ENCODE results near the gene CLEC20A. TPM values are rescaled to one million over a fixed set of nuclear protein-coding genes. Genes with fewer than 3 reads are reported as not detected.

The CLEC20A gene
- under 1 TPM in 2 of 3 donors, not detected in 1; 0.27 to 0.56 TPM for polyA plus RNA-seq

GRCh38 chr1:178496410-178497135, at the start of gene CLEC20A:
Gene CLEC20A, minus strand, starts transcription at chr1:178496964. Its CDS starts 25 bp downstream, at chr1:178496939.
- Mint-ChIP-seq H3K27me3 (ENCODE audit: low read depth in 3 of 3) (peaks cover 0 to 2% (median 1%) of the 10 kb centered on the region in 3 donors), H3K36me3 (no peaks in the 10 kb centered on the region), H3K9me3 (no peaks in the 10 kb centered on the region), H3K27ac (no peak within 1 kb of the TSS), H3K4me3 (no peak within 1 kb of the TSS), H3K4me1 (no peaks in the 10 kb centered on the region)
- no peak for DNase-seq

- Mint-ChIP-seq H3K27ac (no peak overlapping the region), H3K9me3 (no peaks in the 10 kb centered on the region), H3K27me3 (ENCODE audit: low read depth in 3 of 3) (peaks cover 0 to 3% (median 3%) of the 10 kb centered on the region in 3 donors), H3K4me3 (peak overlapping the region in 4 of 5 donors; percentile 21 to 94 (median 66)), H3K36me3 (peaks cover 0 to 4% (median 0%) of the 10 kb centered on the region in 3 donors), H3K4me1 (peaks cover 13 to 14% of the 10 kb centered on the region in 2 donors)
- DNase-seq: no peak
These were observed 47.8 kb upstream of the CLEC20A start for GRCh38 chr1:178544531-178544930.

DNA sequence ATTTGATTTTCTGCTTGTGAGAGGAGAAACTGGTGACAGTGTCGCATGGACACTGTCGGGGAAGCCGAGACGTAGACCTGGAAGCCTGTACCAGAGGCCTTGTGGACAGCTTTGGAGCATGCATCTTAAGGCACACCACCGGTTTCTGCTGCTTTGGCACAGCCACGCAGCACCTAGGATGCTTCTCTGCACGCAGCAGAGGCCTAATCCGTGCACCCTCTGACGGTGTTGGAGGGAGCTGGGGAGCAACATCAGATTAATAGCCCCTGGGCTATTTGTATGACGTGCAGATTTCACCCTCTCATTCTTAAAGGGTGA, 46.5 kb upstream of the CLEC20A start:
- Mint-ChIP-seq H3K27ac (peak overlapping the region in 3 of 6 donors; percentile 32 to 45 (median 34)), H3K9me3 (no peaks in the 10 kb centered on the region), H3K4me3 (peak overlapping the region; percentile 94 to 95 (median 94)), H3K36me3 (peaks cover 0 to 4% (median 0%) of the 10 kb centered on the region in 3 donors), H3K4me1 (peaks cover 13 to 14% of the 10 kb centered on the region in 2 donors), H3K27me3 (ENCODE audit: low read depth in 3 of 3) (peaks cover 0 to 7% (median 3%) of the 10 kb centered on the region in 3 donors)
- no peak for DNase-seq

GRCh38 chr1:178542554-178543289, 46.0 kb upstream of the CLEC20A start:
- peak overlapping the region; percentile 72 to 91 (median 78) for H3K27ac Mint-ChIP-seq

DNA sequence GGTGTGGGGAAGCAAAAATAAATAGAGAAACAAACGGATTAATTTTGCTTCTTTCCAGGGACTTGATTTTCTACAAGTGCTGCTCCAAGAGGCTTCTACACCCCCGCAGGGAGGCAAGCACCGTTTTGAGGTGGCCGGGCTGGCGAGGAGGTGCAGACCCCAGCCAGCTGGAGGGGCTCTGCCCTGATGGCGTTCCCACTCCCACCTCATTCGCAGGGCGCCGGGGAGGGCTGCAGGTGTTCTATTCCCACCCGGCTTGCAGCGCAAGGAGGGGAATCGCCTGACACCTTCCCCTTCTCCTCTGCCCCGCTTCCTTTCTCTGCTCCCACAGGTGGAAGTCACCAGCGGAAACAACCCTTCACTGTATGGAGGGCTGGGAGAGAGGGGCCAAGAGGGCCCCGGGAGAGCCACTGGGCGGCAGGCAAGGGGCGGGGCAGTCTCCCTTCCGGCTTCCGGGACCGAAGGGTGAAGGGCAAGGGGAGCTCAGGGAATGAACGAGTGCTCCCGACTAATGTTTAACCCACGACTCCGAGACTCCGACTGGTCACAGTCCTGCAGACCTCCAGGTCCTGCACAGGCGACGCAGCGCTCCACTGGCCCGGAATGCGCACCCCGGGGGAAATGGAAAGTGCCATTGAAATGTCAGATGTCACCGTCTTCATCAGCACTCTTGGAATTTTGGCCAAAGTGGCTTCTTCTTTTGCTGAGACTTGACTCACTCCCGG, 45.2 kb upstream of the CLEC20A start:
- Mint-ChIP-seq H3K4me3 (peak overlapping the region; percentile 94 to 95 (median 94)), H3K9me3 (no peaks in the 10 kb centered on the region), H3K27me3 (ENCODE audit: low read depth in 3 of 3) (peaks cover 0 to 7% (median 3%) of the 10 kb centered on the region in 3 donors), H3K4me1 (peaks cover 13 to 14% of the 10 kb centered on the region in 2 donors), H3K27ac (peak overlapping the region; percentile 72 to 91 (median 78)), H3K36me3 (peaks cover 0 to 4% (median 0%) of the 10 kb centered on the region in 3 donors)
- peak in 1 of 3 donors; percentile 1 for DNase-seq

More at GRCh38 chr1:178542554-178543289, 46.0 kb upstream of the CLEC20A start:
- peak; percentile 86 to 88 (median 87) for DNase-seq
- Mint-ChIP-seq H3K36me3 (peaks cover 0 to 4% (median 0%) of the 10 kb centered on the region in 3 donors), H3K4me1 (peaks cover 13 to 14% of the 10 kb centered on the region in 2 donors), H3K4me3 (peak overlapping the region; percentile 94 to 95 (median 94)), H3K27me3 (ENCODE audit: low read depth in 3 of 3) (peaks cover 0 to 7% (median 3%) of the 10 kb centered on the region in 3 donors), H3K9me3 (no peaks in the 10 kb centered on the region)

- DNase-seq: no peak
- H3K4me1 Mint-ChIP-seq: peaks cover 13 to 14% of the 10 kb centered on the region in 2 donors
- H3K4me3 Mint-ChIP-seq: peak overlapping the region; percentile 94 to 95 (median 94)
- peaks cover 0 to 4% (median 0%) of the 10 kb centered on the region in 3 donors for H3K36me3 Mint-ChIP-seq
- H3K9me3 Mint-ChIP-seq: no peaks in the 10 kb centered on the region
- peaks cover 0 to 7% (median 3%) of the 10 kb centered on the region in 3 donors for H3K27me3 Mint-ChIP-seq (ENCODE audit: low read depth in 3 of 3)
- H3K27ac Mint-ChIP-seq: peak overlapping the region in 2 of 6 donors; percentile 74 to 87
These were observed 44.6 kb upstream of the CLEC20A start for GRCh38 chr1:178541379-178541778.

- Mint-ChIP-seq H3K36me3 (peaks cover 0 to under 1% (median 0%) of the 10 kb centered on the region in 3 donors), H3K4me1 (peaks cover 13 to 14% of the 10 kb centered on the region in 2 donors), H3K4me3 (peak overlapping the region; percentile 0 to 94 (median 59)), H3K9me3 (no peaks in the 10 kb centered on the region), H3K27ac (no peak overlapping the region), H3K27me3 (ENCODE audit: low read depth in 3 of 3) (peaks cover 0 to 8% (median 3%) of the 10 kb centered on the region in 3 donors)
- DNase-seq: no peak
These were observed 43.9 kb upstream of the CLEC20A start for GRCh38 chr1:178540646-178541045.

- DNase-seq: no peak
- peaks cover 0 to 8% (median 3%) of the 10 kb centered on the region in 3 donors for H3K27me3 Mint-ChIP-seq (ENCODE audit: low read depth in 3 of 3)
- no peaks in the 10 kb centered on the region for H3K9me3 Mint-ChIP-seq
- H3K36me3 Mint-ChIP-seq: no peaks in the 10 kb centered on the region
- peak overlapping the region; percentile 0 to 94 (median 41) for H3K4me3 Mint-ChIP-seq
- H3K27ac Mint-ChIP-seq: peak overlapping the region in 1 of 6 donors; percentile 42
- peaks cover 13 to 14% of the 10 kb centered on the region in 2 donors for H3K4me1 Mint-ChIP-seq
These were observed 43.4 kb upstream of the CLEC20A start for GRCh38 chr1:178540204-178540603.

- Mint-ChIP-seq H3K36me3 (no peaks in the 10 kb centered on the region), H3K9me3 (no peaks in the 10 kb centered on the region), H3K4me1 (peaks cover 11 to 14% of the 10 kb centered on the region in 2 donors), H3K4me3 (no peak overlapping the region), H3K27me3 (ENCODE audit: low read depth in 3 of 3) (peaks cover 0 to 8% (median 3%) of the 10 kb centered on the region in 3 donors), H3K27ac (peak overlapping the region in 2 of 6 donors; percentile 3 to 49)
- no peak for DNase-seq
These were observed 42.5 kb upstream of the CLEC20A start for GRCh38 chr1:178539291-178539690.

DNA sequence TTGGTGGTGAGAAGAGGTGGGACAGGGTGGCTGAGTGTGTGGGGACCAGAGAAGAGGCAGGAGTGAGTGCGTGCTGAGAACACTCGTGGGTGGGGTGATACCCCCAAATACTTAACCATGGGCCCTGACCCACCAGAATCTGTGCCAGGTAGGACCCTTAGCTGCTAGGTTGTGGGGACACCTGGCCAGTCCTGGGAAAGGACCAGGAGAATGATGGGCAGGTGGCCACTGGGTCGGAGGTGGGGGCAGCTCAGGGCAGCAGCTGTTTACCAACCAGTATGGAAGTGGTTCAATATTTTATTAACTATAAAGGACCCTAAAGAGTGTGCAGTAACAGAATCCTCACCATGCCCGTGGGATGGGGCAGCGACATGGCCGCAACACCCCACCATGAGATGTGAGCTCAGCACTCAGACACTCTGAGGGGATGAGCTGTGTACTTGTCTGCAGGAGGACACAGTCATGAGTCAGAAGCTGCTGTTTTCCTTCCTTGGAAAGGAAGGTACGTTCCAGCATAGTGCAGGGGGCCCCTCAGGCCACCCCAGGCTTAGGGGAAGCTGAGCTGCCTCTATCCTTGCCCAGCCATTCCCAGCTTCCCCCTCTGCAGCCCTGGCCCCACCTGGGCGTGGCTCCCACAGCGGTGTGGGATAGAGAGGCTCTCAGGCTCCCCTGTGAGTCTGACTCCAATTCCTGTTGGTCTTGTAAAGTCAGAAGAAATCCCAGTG, 41.6 kb upstream of the CLEC20A start:
- no peak overlapping the region for H3K4me3 Mint-ChIP-seq
- H3K9me3 Mint-ChIP-seq: no peaks in the 10 kb centered on the region
- H3K4me1 Mint-ChIP-seq: peaks cover 8 to 13% of the 10 kb centered on the region in 2 donors
- H3K36me3 Mint-ChIP-seq: no peaks in the 10 kb centered on the region
- no peak for DNase-seq
- peak overlapping the region in 1 of 6 donors; percentile 55 for H3K27ac Mint-ChIP-seq
- peaks cover 0 to 8% (median 3%) of the 10 kb centered on the region in 3 donors for H3K27me3 Mint-ChIP-seq (ENCODE audit: low read depth in 3 of 3)

GRCh38 chr1:178537382-178538090, 40.8 kb upstream of the CLEC20A start:
- Mint-ChIP-seq H3K27ac (no peak overlapping the region), H3K36me3 (no peaks in the 10 kb centered on the region), H3K4me1 (peaks cover 9% of the 10 kb centered on the region in 2 donors), H3K27me3 (ENCODE audit: low read depth in 3 of 3) (peaks cover 0 to 5% (median 3%) of the 10 kb centered on the region in 3 donors), H3K4me3 (no peak overlapping the region), H3K9me3 (no peaks in the 10 kb centered on the region)
- DNase-seq: no peak

DNA sequence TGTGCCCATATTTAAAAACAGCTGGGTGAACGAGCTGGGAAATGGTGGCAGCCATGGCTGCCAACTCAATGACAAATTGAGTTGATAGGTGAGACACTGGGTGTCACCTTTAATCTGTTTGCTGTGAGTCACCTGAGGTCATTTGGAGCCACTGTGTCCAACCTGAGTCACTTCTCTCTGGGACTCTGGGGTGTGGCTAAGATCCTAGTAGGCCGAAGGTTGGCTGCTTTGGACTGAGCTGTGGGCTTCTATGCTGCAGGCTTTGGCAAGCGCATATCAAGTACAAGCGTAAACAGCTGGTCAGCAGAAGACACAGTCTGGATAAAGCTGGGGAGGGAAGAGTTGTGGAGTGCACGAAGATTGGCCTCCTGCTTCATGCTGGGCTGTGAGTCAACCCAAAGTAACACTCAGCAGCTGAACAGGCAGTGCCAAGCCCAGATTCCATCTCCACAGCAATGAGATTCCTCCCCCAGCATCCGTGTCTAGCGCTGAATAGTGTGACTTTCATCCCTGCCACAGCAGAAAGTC, 40.1 kb upstream of the CLEC20A start:
- DNase-seq: no peak
- Mint-ChIP-seq H3K27ac (no peak overlapping the region), H3K9me3 (no peaks in the 10 kb centered on the region), H3K4me3 (no peak overlapping the region), H3K27me3 (ENCODE audit: low read depth in 3 of 3) (peaks cover 0 to 5% (median 0%) of the 10 kb centered on the region in 3 donors), H3K4me1 (peaks cover 8% of the 10 kb centered on the region in 2 donors), H3K36me3 (no peaks in the 10 kb centered on the region)

Data from immature natural killer cell (primary cell).